Right lobe of liver (tissue), 4 donors: ENCODE results near the gene APOC3.

ENCODE experiments used
- CTCF ChIP-seq, 4 donors: fragments of 200-600 bp in 3 of 4; fragments of 450-650 bp in 1 of 4; IDR thresholded peaks; one replicate each; pipeline versions ENCODE4 v1.5.1 to v1.8.0; 2016 to 2022; ENCODE audit warnings: antibody characterized with exemption in 4 of 4, mild to moderate bottlenecking in 2 of 4
- POLR2A ChIP-seq: fragments of 450-650 bp; IDR thresholded peaks from one replicate; pipeline ENCODE4 v1.6.1; 2017; ENCODE audit warnings: antibody characterized with exemption, mild to moderate bottlenecking
- donor health status: DM: no; HTN: no; CAD: no.
- donor health status: DM: no; HTN: no; CAD: no.
- donor health status: DM: no; HTN: yes; CAD: no.

- TF ChIP-seq CTCF (IDR thresholded peaks at IDR 0.05): no peak
- no peak for TF ChIP-seq POLR2A
Measured at GRCh38 chr11:116853461-116854073, 23.9 kb downstream of the APOC3 start.
